ENCODE measurements around the gene TPRN.

TPRN gene

GRCh38 chr9:137189297-137190295 lies 10.9 kb downstream of the TPRN start:
- no peak for DNase-seq (ENCODE audit: low read depth, low spot score)

DNA sequence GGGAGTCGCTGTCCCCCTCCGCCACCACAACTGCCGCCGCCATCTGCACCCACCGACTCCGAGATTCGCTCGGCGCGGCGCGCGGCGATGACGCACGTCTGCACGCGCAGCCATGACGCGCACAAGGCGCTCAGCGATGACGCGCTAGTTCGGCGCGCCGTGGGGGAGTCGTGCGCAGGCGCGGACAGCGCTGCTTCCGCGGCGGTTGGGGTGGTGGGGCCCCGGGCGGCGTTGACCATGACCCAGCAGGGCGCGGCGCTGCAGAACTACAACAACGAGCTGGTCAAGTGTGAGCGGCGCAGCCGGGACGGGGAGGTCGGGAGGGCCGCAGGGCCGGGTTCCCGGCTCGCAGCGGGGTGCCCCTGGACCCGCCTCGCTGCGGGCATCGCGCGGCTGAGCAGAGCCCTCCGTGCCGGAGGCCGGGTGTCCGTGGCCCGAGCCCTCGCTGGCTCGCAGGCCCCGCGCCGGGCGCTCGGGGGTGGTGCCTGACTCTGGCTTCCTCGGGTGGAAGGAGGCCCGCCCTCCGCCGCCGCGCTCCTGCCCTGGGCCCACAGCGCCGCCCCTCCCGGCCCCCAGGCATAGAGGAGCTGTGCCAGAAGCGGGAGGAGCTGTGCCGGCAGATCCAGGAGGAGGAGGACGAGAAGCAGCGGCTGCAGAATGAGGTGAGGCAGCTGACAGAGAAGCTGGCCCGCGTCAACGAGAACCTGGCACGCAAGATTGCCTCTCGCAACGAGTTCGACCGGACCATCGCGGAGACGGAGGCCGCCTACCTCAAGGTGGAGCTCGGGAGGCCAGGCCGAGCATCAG lies 11.8 kb downstream of the TPRN start, which contains the start of the genes ANAPC2 and SSNA1:
Gene ANAPC2 (minus strand): TSS at position 71 of the 807 bp plus-strand sequence. CDS start 28 bp downstream, at position 43.
Gene SSNA1 (plus strand): TSS at position 187 of the 807 bp plus-strand sequence. CDS start 51 bp downstream, at position 238.
- peak; percentile 92 for DNase-seq (ENCODE audit: low read depth, low spot score)

GRCh38 chr9:137188086-137188489 lies 12.5 kb downstream of the TPRN start:
- no peak for DNase-seq (ENCODE audit: low read depth, low spot score)

DNA sequence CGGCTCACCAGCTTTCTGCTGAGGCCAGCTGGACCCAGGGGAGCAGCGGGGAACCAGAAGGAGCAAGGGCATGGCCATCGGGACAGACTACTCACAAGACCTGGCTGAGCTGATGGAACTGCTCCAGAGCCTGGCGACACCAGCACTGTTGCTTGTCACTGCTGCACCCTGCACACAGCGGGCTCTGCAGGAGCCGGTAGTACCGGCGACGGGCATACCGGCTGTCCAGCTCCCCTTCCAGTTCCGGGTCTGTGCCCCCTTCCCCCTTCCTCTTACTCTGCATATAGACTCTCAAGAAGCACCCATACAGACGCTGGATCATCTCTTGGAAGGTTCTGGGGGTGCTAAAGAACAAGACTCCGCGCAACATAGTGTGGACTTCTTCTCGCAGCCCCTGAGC lies 13.2 kb downstream of the TPRN start:
- DNase-seq (ENCODE audit: low read depth, low spot score) = no peak

DNA sequence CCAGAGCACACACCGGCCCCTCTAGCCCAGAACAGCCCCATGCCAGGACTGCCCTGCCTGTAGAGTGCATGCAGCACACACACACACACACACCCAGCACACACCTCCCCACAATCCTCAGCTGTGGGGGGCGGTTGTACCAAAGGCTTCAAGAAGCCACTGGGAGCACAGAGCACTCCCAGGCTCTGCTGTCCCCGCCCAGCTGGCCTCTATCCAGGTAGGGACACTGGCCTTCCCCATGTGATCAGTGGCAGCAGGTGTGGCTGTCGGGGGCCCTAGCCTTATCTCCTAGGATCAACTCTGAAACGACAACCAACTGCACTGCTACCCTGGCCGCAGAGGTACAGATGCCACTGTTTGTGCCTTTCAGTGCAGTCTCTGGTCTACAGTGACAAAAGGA lies 14.2 kb downstream of the TPRN start:
- DNase-seq (ENCODE audit: low read depth, low spot score) = no peak

- DNase-seq (ENCODE audit: low read depth, low spot score) = no peak
Observed at GRCh38 chr9:137185921-137186320, 14.6 kb downstream of the TPRN start.

DNA sequence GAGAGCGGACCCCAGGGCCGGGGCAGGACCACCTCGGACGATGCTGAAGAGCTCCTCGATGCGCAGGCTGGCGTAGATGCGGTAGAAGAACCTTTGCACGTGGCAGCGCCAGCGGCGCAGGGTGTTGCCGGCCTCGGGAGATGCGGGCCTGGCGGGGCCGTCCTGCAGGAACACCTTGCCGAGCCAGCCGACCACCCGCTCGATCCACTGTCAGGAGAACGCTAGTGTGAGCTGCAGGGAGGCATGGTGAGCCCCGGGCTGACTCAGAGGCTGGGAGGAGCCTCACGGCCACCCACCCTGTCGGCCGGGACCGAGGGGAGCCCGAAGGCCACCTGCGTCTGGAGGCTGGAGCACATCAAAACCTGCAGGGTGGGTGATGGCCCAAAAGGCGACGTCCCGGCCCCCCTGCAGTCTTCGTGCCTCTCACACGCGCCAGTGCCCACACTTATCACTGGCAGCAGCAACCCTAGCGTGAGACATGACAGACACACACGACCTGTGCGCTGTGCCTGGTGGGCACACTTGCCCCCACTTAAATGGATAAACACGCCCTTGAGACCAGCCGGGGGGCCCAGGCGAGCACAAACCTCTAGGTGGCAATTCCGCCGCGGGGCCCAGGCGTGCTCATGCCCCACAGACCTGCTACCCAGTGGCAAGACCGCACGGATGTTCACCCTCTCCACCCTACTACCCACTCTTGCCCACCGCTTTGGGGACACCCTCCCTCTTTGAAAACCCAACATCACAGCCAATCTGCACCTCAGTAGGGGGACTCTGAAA lies 15.5 kb downstream of the TPRN start:
- no peak for DNase-seq (ENCODE audit: low read depth, low spot score)

- no peak for DNase-seq (ENCODE audit: low read depth, low spot score)
Observed at GRCh38 chr9:137183980-137184595, 16.5 kb downstream of the TPRN start.

DNA sequence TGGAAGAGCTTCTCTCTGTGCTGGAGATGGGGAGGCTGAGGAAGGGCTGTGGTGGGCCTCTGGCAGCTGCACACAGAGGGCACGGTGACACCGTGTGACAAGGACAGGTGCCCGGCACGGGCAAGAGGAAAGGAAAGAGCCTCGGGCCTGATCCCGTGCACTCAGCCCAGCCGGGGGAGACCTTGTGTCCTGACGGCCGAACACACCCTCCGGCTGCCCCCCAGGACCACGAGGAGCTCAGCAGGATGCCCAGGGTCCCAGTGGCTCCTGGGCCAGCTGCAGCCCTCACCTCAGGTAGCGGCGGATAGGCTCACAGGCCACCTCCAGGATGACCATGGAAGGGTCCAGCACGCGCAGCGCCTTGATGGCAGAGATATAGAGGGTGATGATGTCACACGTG lies 17.7 kb downstream of the TPRN start:
- DNase-seq (ENCODE audit: low read depth, low spot score) = no peak

DNA sequence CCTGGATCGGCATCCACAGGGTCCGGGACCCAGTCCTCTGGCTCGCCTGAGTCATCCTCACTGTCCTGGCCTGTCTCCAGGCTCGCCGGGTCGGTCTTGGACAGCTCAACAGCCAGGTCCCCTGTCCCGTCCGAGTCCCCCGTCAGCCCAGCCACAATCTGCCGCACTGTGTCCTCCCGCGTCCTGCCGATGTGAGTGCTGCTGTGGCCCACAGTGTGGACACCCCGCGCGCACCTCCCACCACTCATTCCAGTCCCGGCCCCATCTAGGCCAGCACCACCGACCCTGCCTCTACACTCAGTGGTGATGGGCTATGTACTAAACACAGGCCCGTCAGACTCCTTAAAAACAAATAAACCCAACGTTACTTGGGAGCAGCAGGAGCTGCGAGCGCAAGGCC lies 18.9 kb downstream of the TPRN start:
- no peak for DNase-seq (ENCODE audit: low read depth, low spot score)

- DNase-seq (ENCODE audit: low read depth, low spot score) = no peak
Observed at GRCh38 chr9:137180491-137180890, 20.1 kb downstream of the TPRN start.

DNA sequence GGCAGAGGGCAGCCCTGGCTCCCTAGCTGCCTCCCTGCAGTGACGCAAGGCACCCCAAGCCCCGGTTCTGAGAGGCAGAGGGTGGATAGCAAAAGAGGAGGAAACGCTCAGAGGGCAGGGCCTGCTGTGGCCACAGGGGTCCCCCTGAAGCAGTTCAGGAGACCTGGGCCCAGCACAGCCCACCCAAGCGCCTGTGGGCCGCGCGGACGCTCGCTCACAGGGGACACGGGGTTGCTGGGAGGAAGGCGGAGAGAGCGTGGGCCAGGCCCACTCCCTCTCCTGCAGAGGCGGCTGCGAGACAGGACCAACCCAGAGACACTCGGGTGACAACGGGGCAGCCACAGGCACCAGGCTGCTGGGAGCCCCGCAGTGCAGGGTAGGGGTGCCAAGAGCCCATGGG lies 20.8 kb downstream of the TPRN start:
- DNase-seq (ENCODE audit: low read depth, low spot score) = no peak

DNA sequence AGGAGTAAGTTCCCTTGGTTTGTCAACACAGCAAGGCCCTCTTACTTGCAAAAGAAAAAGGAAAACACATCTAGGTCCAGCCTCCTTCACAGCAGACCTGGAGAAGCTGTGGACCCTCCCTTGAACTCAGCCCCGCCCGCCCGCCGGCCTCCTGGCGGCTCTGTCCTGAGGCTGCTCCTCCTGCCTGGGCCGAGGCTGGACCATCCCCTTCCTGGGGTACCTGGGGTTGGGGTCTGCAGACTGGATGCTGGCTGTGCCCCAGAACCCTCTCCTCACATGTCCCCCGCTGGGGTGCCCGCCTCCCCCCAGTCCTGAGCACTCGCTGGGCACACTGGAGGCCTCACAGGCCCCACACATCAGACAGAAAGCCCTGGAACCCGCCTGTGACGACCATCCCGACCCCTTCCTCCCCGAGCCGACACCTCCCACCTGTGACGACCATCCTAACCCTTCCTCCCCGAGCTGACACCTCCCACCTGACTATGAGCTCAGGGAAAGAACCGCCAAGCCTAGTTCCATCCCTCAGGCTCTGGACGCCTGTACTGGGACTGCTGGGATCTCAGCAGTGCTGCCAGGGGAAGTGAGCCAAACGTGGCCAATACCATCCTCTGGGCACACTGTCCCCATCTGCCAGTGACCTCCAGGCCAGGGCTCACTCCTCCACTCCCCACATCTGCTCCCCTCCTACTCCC lies 21.5 kb downstream of the TPRN start:
- no peak for DNase-seq (ENCODE audit: low read depth, low spot score)

GRCh38 chr9:137178201-137178938 lies 22.2 kb downstream of the TPRN start:
- DNase-seq (ENCODE audit: low read depth, low spot score) = no peak

DNA sequence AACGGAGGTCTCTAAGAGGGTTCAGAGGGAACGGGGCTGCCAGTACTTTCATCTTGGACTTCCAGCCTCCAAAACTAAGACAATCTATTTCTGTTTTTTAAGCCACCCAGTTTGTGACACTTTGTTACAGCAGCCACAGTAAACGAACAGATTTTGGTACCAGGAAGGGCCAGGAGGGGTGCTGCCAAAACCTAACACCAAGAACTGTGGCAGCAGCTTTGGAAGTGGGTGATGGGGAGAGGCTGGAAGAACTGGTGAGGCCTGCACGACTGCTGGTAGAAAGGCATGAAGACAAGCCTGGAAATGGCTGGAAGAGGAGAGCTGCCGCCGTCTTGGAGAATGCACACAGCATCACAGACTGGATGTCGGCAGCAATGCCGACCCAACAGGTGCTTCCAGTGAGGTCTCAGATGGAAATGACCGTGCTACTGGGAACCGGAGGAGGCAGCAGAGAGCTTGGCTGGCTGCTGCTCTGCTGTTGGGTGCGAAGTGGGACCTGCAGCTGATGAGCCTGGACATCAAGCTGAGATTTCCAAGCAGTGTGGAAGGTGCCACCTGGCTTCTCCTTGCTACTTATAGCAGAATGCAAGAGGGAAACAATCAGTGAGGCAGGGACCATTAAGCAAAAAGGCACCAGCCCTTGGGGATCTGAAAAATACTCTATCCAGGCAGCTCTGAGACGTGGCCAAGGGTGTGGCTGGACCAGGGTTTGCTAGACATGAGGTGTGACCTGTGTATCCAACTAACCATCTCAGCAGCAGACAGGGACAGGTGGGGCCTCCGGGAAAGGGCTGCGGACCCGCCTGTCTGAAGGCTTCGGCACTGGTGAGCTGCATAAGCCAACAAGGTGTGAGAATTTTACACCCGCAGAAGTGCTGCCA lies 24.0 kb downstream of the TPRN start:
- DNase-seq (ENCODE audit: low read depth, low spot score) = no peak

GRCh38 chr9:137175345-137175961 lies 25.1 kb downstream of the TPRN start:
- no peak for DNase-seq (ENCODE audit: low read depth, low spot score)

DNA sequence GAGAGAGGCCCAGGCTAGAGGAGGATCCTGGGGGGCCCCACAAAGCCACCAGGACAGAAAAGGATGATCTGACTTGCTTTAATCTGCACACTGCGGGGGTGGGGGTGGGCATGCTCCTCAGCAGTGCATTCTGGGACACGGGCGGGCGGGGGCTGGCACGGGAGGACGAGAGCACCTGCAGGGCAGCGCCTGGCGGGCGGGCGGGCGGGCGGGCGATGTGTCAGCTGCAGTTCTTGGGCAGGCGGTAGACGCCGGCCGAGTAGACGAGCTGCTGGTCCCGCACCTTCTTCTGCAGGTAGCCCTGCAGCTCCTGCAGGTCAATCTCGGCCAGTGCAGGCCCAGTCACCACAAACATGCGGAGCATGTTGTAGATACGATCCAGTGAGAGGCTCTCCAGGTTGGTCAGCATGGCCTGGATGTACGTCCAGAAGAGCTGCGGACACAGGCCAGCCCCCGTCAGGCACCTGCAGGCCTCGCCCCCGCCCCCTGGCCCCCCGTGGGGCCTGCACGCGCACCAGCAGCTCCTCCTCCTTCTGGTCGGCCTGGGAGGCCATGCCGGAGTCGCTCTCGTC lies 25.7 kb downstream of the TPRN start:
- no peak for DNase-seq (ENCODE audit: low read depth, low spot score)

All from activated CD4-positive, CD25-positive, alpha-beta regulatory T cell treated with anti-CD3 and anti-CD28 coated beads, Interleukin-2, amount 50 U/mL, for 16 hours (primary cell).